Caco-2 (cell line): ENCODE measurements around the gene AKNA. TPM values are rescaled to one million over a fixed set of nuclear protein-coding genes. Genes with fewer than 3 reads are reported as not detected.

Experiments
- BruUV-seq: library from RNA; stranded (reverse); fragments of 400-500 nt; replicated peaks from 2 replicates; lab custom pipeline; 2021; lab: Mats Ljungman, UMichigan
- CTCF ChIA-PET: fragments of 300-600 bp; sonication (Branson Sonifier 250); formaldehyde crosslinking; loops from one replicate; lab custom pipeline; 2022; ENCODE audit warnings: antibody characterized with exemption; lab: Charles Lee
- POLR2A ChIA-PET: fragments of 300-600 bp; sonication (Branson Sonifier 250); formaldehyde crosslinking; loops from one replicate; lab custom pipeline; 2022; ENCODE audit warnings: antibody characterized with exemption; lab: Charles Lee
- DNase-seq, 2 experiments: peaks; one replicate each; pipeline versions ENCODE4 v3.0.0 to v3.0.0-alpha.2; 2020 to 2022
- H3K27me3 ChIP-seq: replicated peaks from 2 replicates; pipeline ENCODE4 v1.6.0; 2011; ENCODE audit warnings: low read length; ENCODE audit not compliant: control insufficient read depth, insufficient read depth
- H3K36me3 ChIP-seq: 2 replicates; pipeline ENCODE4 v1.5.1; 2011; ENCODE audit warnings: low read length; ENCODE audit not compliant: control insufficient read depth, insufficient read depth
- H3K4me1 ChIP-seq: fragments of 250-450 bp; sonication (Bioruptor Pico); 2 replicates; pipeline ENCODE4 v1.5.1; 2020; ENCODE audit warnings: mild to moderate bottlenecking
- H3K4me3 ChIP-seq: 2 replicates; pipeline ENCODE4 v1.5.1; 2011; ENCODE audit warnings: low read depth, mild to moderate bottlenecking, control low read depth, low read length
- H3K9me3 ChIP-seq: fragments of 250-450 bp; sonication (Bioruptor Pico); 2 replicates; pipeline ENCODE4 v1.5.1; 2020; ENCODE audit warnings: mild to moderate bottlenecking, moderate library complexity
- H3K27ac Mint-ChIP-seq: one replicate; pipeline ENCODE4 v1.8.0; 2022; ENCODE audit warnings: mixed read lengths; ENCODE audit not compliant: unreplicated experiment
- H3K27me3 Mint-ChIP-seq: one replicate; pipeline ENCODE4 v1.8.0; 2022; ENCODE audit warnings: mixed read lengths; ENCODE audit not compliant: insufficient read depth, unreplicated experiment
- H3K36me3 Mint-ChIP-seq: one replicate; pipeline ENCODE4 v1.8.0; 2022; ENCODE audit warnings: mild to moderate bottlenecking, mixed read lengths; ENCODE audit not compliant: insufficient read depth, unreplicated experiment
- H3K4me1 Mint-ChIP-seq: one replicate; pipeline ENCODE4 v1.8.0; 2022; ENCODE audit warnings: low read depth, mixed read lengths; ENCODE audit not compliant: unreplicated experiment
- H3K4me3 Mint-ChIP-seq: one replicate; pipeline ENCODE4 v1.8.0; 2022; ENCODE audit warnings: mild to moderate bottlenecking, moderate library complexity, mixed read lengths; ENCODE audit not compliant: unreplicated experiment
- H3K9me3 Mint-ChIP-seq: one replicate; pipeline ENCODE4 v1.8.0; 2022; ENCODE audit warnings: mixed read lengths; ENCODE audit not compliant: unreplicated experiment
- CTCF ChIP-seq, 2 experiments: fragments of 200-600 bp in 1 of 2; IDR thresholded peaks; 1 replicate in 1 of 2; 2 replicates in 1 of 2; pipeline versions ENCODE4 v1.5.1 to v1.8.0; 2011 to 2022; ENCODE audit warnings: antibody characterized with exemption in 1 of 2, control low read depth in 1 of 2, inconsistent platforms in 1 of 2, low read depth in 1 of 2, low read length in 1 of 2, mild to moderate bottlenecking in 1 of 2, moderate library complexity in 1 of 2; ENCODE audit not compliant: insufficient read depth in 1 of 2, severe bottlenecking in 1 of 2, unreplicated experiment in 1 of 2
- intact Hi-C: fragments of 100-400 bp; cut with micrococcal nuclease; formaldehyde crosslinking; loops from one replicate; pipeline ENCODE4 v1.10.0; 2022; ENCODE audit not compliant: unreplicated experiment
- total RNA-seq: library from RNA; stranded (reverse); gene quantifications from 2 replicates; pipeline ENCODE4 v1.2.3, GENCODE V29; 2022

AKNA gene
- total RNA-seq, 1 experiment from 2014 or later = 57.8 TPM

- Mint-ChIP-seq H3K36me3 (peaks cover 39% of the 10 kb centered on the region), H3K4me1 (peaks cover 12% of the 10 kb centered on the region), H3K27me3 (no peaks in the 10 kb centered on the region), H3K4me3 (no peak overlapping the region), H3K27ac (no peak overlapping the region), H3K9me3 (no peaks in the 10 kb centered on the region)
- ChIA-PET CTCF (no interaction called here), POLR2A (no interaction called here)
- no peaks in the 10 kb centered on the region for H3K27me3 ChIP-seq
- H3K9me3 ChIP-seq = no peaks in the 10 kb centered on the region
- H3K4me3 ChIP-seq = no peak overlapping the region
- no peak for DNase-seq
- TF ChIP-seq CTCF (IDR thresholded peaks at IDR 0.05; ENCODE audit: insufficient read depth in 1 of 2, low read depth in 1 of 2, low read length in 1 of 2, severe bottlenecking in 1 of 2, unreplicated experiment in 1 of 2) = no peak
- H3K36me3 ChIP-seq = no peaks in the 10 kb centered on the region
- intact Hi-C loops = no loop called here
- H3K4me1 ChIP-seq = peaks cover 16% of the 10 kb centered on the region
- no TSS peak for BruUV-seq
Measured at GRCh38 chr9:114344692-114345091, 43.1 kb downstream of the AKNA start.

- H3K27me3 Mint-ChIP-seq = no peaks in the 10 kb centered on the region
Measured at GRCh38 chr9:114344188-114344566, 43.6 kb downstream of the AKNA start.

GRCh38 chr9:114343471-114344187 is 44.2 kb downstream of the AKNA start:
- H3K36me3 Mint-ChIP-seq = peaks cover 28% of the 10 kb centered on the region
- no peak overlapping the region for H3K4me3 Mint-ChIP-seq
- H3K27me3 Mint-ChIP-seq = no peaks in the 10 kb centered on the region
- H3K27ac Mint-ChIP-seq = no peak overlapping the region
- H3K4me3 ChIP-seq = no peak overlapping the region
- no peaks in the 10 kb centered on the region for H3K27me3 ChIP-seq
- H3K36me3 ChIP-seq = no peaks in the 10 kb centered on the region
- ChIA-PET CTCF (no interaction called here), POLR2A (no interaction called here)
- no peaks in the 10 kb centered on the region for H3K9me3 ChIP-seq
- no TSS peak for BruUV-seq
- no peak for TF ChIP-seq CTCF (IDR thresholded peaks at IDR 0.05; ENCODE audit: insufficient read depth in 1 of 2, low read depth in 1 of 2, low read length in 1 of 2, severe bottlenecking in 1 of 2, unreplicated experiment in 1 of 2)
- peaks cover 6% of the 10 kb centered on the region for H3K4me1 ChIP-seq
- intact Hi-C loops = no loop called here
- H3K9me3 Mint-ChIP-seq = no peaks in the 10 kb centered on the region
- H3K4me1 Mint-ChIP-seq = peaks cover under 1% of the 10 kb centered on the region
- DNase-seq = no peak

More at GRCh38 chr9:114344188-114344566, 43.6 kb downstream of the AKNA start:
- intact Hi-C loops = no loop called here
- Mint-ChIP-seq H3K9me3 (no peaks in the 10 kb centered on the region), H3K4me3 (no peak overlapping the region), H3K36me3 (peaks cover 34% of the 10 kb centered on the region), H3K27ac (no peak overlapping the region), H3K4me1 (peaks cover 6% of the 10 kb centered on the region)
- DNase-seq = no peak
- BruUV-seq = no TSS peak
- Histone ChIP-seq H3K27me3 (no peaks in the 10 kb centered on the region), H3K9me3 (no peaks in the 10 kb centered on the region), H3K4me3 (no peak overlapping the region), H3K4me1 (peaks cover 11% of the 10 kb centered on the region), H3K36me3 (no peaks in the 10 kb centered on the region)
- CTCF ChIA-PET = no interaction called here
- POLR2A ChIA-PET = no interaction called here
- no peak for TF ChIP-seq CTCF (IDR thresholded peaks at IDR 0.05; ENCODE audit: insufficient read depth in 1 of 2, low read depth in 1 of 2, low read length in 1 of 2, severe bottlenecking in 1 of 2, unreplicated experiment in 1 of 2)
